ENCODE results near the gene AP5S1. TPM values are rescaled to one million over a fixed set of nuclear protein-coding genes. Genes with fewer than 3 reads are reported as not detected.

AP5S1 gene
- total RNA-seq, 1 experiment from 2014 or later, result 3.9 TPM

DNA sequence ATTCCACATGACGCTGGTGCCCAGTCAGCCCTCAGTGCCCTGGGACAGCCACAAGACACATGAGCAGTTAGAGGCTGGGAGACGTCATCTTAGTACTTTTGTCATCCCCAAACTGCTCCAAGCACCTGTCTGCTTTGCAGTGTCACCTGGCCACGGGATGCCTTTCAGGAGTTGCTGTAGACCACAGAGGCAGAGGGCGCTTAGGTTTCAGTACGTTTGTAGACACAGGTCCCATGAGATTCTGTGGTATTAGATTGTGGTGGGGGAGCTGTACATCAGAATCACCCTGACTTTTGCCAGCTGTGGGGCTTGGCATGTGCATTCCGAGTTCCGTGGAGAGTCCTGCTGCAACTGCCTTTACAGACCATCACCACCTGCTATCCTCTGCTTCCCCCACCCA lies 43.0 kb downstream of the AP5S1 start:
- Histone ChIP-seq H3K79me2 (ENCODE audit: insufficient read depth, low read length) (no peaks in the 10 kb centered on the region), H3K23me2 (ENCODE audit: insufficient read length, low read depth, low read length, poor library complexity, severe bottlenecking) (no peaks in the 10 kb centered on the region), H3K27ac (ENCODE audit: insufficient read length, low read depth, low read length) (no peak overlapping the region), H2BK20ac (ENCODE audit: low read depth, low read length, poor library complexity, severe bottlenecking) (no peak overlapping the region), H2BK12ac (ENCODE audit: insufficient read length, low read depth, low read length) (no peak overlapping the region), H4K20me1 (ENCODE audit: control insufficient read depth, insufficient read depth, insufficient read length) (no peaks in the 10 kb centered on the region), H4K5ac (ENCODE audit: insufficient read length, low read depth, low read length) (no peak overlapping the region), H3K4ac (ENCODE audit: low read depth, low read length) (no peak overlapping the region), H3K9me3 (ENCODE audit: control insufficient read depth, low read depth, low read length) (no peaks in the 10 kb centered on the region), H3K56ac (ENCODE audit: insufficient read length, low read depth, low read length) (no peak overlapping the region), H2AFZ (ENCODE audit: low read length) (no peak overlapping the region), H4K91ac (ENCODE audit: insufficient read length, low read depth, low read length) (no peak overlapping the region), H3T11ph (ENCODE audit: low read length) (no peak overlapping the region), H2AK5ac (ENCODE audit: insufficient read length, low read length) (no peak overlapping the region), H2BK15ac (ENCODE audit: low read depth, low read length) (no peak overlapping the region), H3K4me2 (ENCODE audit: insufficient read depth, insufficient read length, low read length) (no peak overlapping the region), H2BK120ac (ENCODE audit: low read depth, low read length, poor library complexity, severe bottlenecking) (no peak overlapping the region), H3K14ac (ENCODE audit: insufficient read depth, low read length) (no peak overlapping the region), H3K9ac (ENCODE audit: extremely low read depth, insufficient read length, low read length) (no peak overlapping the region), H3K23ac (ENCODE audit: insufficient read length, low read depth, low read length) (no peak overlapping the region), H3K79me1 (ENCODE audit: insufficient read depth, low read depth, low read length, poor library complexity, severe bottlenecking) (no peaks in the 10 kb centered on the region), H3K18ac (ENCODE audit: insufficient read length, low read depth, low read length) (no peak overlapping the region), H2BK5ac (ENCODE audit: insufficient read length, low read length) (no peak overlapping the region), H3K27me3 (ENCODE audit: insufficient read depth, low read length) (no peaks in the 10 kb centered on the region), H4K8ac (replicated peaks; ENCODE audit: insufficient read length, low read depth, low read length) (no peak overlapping the region), H3K4me1 (ENCODE audit: insufficient read depth, low read length) (no peaks in the 10 kb centered on the region)
- H3K4me3 Mint-ChIP-seq, result no peak overlapping the region
- no peak for DNase-seq
- no peak for TF ChIP-seq CTCF (conservative IDR thresholded peaks at IDR 0.05)
- no peak overlapping the region for H3K27ac Mint-ChIP-seq
- no CpG with 5 or more reads among the region's 7 CpGs for WGBS (ENCODE audit: extremely low coverage, insufficient read length, low lambda C conversion rate)
- no peaks in the 10 kb centered on the region; the same call in 1 of the 2 replicates for H3K27me3 Mint-ChIP-seq (ENCODE audit: low read depth)
- H3K9me3 Mint-ChIP-seq, result peaks cover 0 to 4% of the 10 kb centered on the region in 2 experiments; a peak in 3 of 5 replicates
- no peaks in the 10 kb centered on the region for H3K4me1 Mint-ChIP-seq
- H3K36me3 Mint-ChIP-seq (ENCODE audit: insufficient read depth in 1 of 3, low read depth in 3 of 3), result peaks cover 33 to 72% (median 54%) of the 10 kb centered on the region in 3 experiments
